ENCODE measurements around the gene NARF.
"Not testable (repeated sequence)": the region's sequence is repeated elsewhere in the genome, so short reads cannot be mapped to it uniquely, and the experiment has no call there.

Gene NARF

GRCh38 chr17:82447876-82448275 lies 10.7 kb upstream of the NARF start:
- no peak for DNase-seq

- no peak for DNase-seq
These were observed 9.2 kb upstream of the NARF start for GRCh38 chr17:82449131-82449882.

GRCh38 chr17:82449883-82450356 lies 8.6 kb upstream of the NARF start:
- no peak for DNase-seq

GRCh38 chr17:82450357-82451106 lies 8.0 kb upstream of the NARF start, which contains the start of gene CYBC1:
Gene CYBC1 (minus strand): TSS chr17:82450752. CDS start chr17:82449254, 1,498 bp downstream.
- DNase-seq: peak; percentile 58

GRCh38 chr17:82452162-82452561 lies 6.4 kb upstream of the NARF start:
- DNase-seq: no peak

GRCh38 chr17:82453151-82453550 lies 5.4 kb upstream of the NARF start:
- not testable (repeated sequence) for DNase-seq

GRCh38 chr17:82453706-82454105 lies 4.8 kb upstream of the NARF start:
- DNase-seq: not testable (repeated sequence)

GRCh38 chr17:82457073-82457928 lies 1.2 kb upstream of the NARF start:
- DNase-seq: peak; percentile 60

GRCh38 chr17:82457929-82458178 lies 687 bp upstream of the NARF start:
- peak; percentile 75 for DNase-seq

GRCh38 chr17:82458885-82459424 lies 414 bp downstream of the NARF start:
- no peak for DNase-seq

GRCh38 chr17:82459936-82460335 lies 1.4 kb downstream of the NARF start:
- DNase-seq: not testable (repeated sequence)

GRCh38 chr17:82461827-82462524 lies 3.4 kb downstream of the NARF start:
- no peak for DNase-seq

GRCh38 chr17:82463391-82463790 lies 4.8 kb downstream of the NARF start:
- no peak for DNase-seq

- DNase-seq: no peak
These were observed 5.5 kb downstream of the NARF start for GRCh38 chr17:82463925-82464566.

- no peak for DNase-seq
These were observed 6.0 kb downstream of the NARF start for GRCh38 chr17:82464567-82464929.

- DNase-seq: no peak
These were observed 6.6 kb downstream of the NARF start for GRCh38 chr17:82465023-82465603.

- DNase-seq: no peak
These were observed 10.2 kb downstream of the NARF start for GRCh38 chr17:82468692-82469091.

GRCh38 chr17:82470065-82470464 lies 11.5 kb downstream of the NARF start:
- DNase-seq: no peak

GRCh38 chr17:82474223-82475010 lies 15.9 kb downstream of the NARF start:
- DNase-seq: peak; percentile 46

GRCh38 chr17:82475458-82475857 lies 16.9 kb downstream of the NARF start:
- no peak for DNase-seq

- DNase-seq: no peak
These were observed 19.4 kb downstream of the NARF start for GRCh38 chr17:82477934-82478333.

Measured in DMS 273 treated with DMSO at 0.1 percent for 48 hours (cell line).